Chondrocyte (in vitro differentiated cells): Measurements from ENCODE around the gene ECHDC3. TPM values are rescaled to one million over a fixed set of nuclear protein-coding genes. Genes with fewer than 3 reads are reported as not detected.

Source experiments
- DNase-seq: peaks from one replicate; pipeline ENCODE4 v3.0.0; 2021; ENCODE audit warnings: mixed read lengths, low spot score
- H3K27ac Mint-ChIP-seq: one replicate; pipeline ENCODE4 v1.8.0; 2021; ENCODE audit warnings: mild to moderate bottlenecking, moderate library complexity, mixed read lengths; ENCODE audit not compliant: unreplicated experiment
- H3K27me3 Mint-ChIP-seq: 2 replicates; pipeline ENCODE4 v1.8.0; 2021; ENCODE audit warnings: low read depth, mixed read lengths
- H3K36me3 Mint-ChIP-seq: 2 replicates; pipeline ENCODE4 v1.8.0; 2021; ENCODE audit warnings: low read depth, mixed read lengths
- H3K4me1 Mint-ChIP-seq: 2 replicates; pipeline ENCODE4 v1.8.0; 2021; ENCODE audit warnings: low read depth, mild to moderate bottlenecking, mixed read lengths
- H3K4me3 Mint-ChIP-seq: one replicate; pipeline ENCODE4 v1.8.0; 2021; ENCODE audit warnings: mild to moderate bottlenecking, moderate library complexity, mixed read lengths; ENCODE audit not compliant: unreplicated experiment
- H3K9me3 Mint-ChIP-seq: 2 replicates; pipeline ENCODE4 v1.8.0; 2021; ENCODE audit warnings: low read depth, mixed read lengths
- total RNA-seq: library from RNA; stranded (reverse); gene quantifications from 3 replicates; pipeline ENCODE4 v1.2.1, GENCODE V29; 2021
- TF ChIP-seq, protein P1 (sequence below): fragments of 200-600 bp; sonication (generic); IDR thresholded peaks from 2 replicates; pipeline ENCODE4 v1.5.0; 2021; ENCODE audit warnings: antibody characterized with exemption, mild to moderate bottlenecking, moderate library complexity

The ECHDC3 gene
- total RNA-seq, 1 donor from 2014 or later = 5.7 TPM

DNA sequence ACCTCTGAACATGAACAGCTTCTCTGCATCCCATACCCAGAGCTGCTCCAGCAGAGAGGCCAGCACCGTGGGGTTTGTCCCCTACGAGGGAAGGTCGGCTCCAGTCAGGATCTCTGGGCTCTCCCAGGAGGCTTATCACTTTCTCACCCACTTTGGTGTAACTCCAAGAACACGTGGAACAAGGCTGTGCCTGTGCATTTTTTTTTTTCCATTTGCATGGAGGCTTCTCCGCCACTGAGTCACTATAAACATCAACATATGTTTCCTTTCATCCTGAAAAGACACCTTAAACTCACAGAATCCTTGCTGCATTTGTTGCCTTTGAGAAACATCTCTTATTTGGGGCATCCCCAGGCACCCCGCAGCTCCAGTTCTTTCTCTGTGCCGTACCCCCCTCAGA lies 29.4 kb upstream of the ECHDC3 start:
- DNase-seq = no peak
- Mint-ChIP-seq H3K36me3 (peaks cover 1% of the 10 kb centered on the region), H3K27ac (no peak overlapping the region), H3K27me3 (peaks cover 12% of the 10 kb centered on the region), H3K4me1 (peaks cover 9% of the 10 kb centered on the region), H3K9me3 (peaks cover 8% of the 10 kb centered on the region), H3K4me3 (no peak overlapping the region)
- TF ChIP-seq, protein P1, sequence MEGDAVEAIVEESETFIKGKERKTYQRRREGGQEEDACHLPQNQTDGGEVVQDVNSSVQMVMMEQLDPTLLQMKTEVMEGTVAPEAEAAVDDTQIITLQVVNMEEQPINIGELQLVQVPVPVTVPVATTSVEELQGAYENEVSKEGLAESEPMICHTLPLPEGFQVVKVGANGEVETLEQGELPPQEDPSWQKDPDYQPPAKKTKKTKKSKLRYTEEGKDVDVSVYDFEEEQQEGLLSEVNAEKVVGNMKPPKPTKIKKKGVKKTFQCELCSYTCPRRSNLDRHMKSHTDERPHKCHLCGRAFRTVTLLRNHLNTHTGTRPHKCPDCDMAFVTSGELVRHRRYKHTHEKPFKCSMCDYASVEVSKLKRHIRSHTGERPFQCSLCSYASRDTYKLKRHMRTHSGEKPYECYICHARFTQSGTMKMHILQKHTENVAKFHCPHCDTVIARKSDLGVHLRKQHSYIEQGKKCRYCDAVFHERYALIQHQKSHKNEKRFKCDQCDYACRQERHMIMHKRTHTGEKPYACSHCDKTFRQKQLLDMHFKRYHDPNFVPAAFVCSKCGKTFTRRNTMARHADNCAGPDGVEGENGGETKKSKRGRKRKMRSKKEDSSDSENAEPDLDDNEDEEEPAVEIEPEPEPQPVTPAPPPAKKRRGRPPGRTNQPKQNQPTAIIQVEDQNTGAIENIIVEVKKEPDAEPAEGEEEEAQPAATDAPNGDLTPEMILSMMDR = no peak

DNA sequence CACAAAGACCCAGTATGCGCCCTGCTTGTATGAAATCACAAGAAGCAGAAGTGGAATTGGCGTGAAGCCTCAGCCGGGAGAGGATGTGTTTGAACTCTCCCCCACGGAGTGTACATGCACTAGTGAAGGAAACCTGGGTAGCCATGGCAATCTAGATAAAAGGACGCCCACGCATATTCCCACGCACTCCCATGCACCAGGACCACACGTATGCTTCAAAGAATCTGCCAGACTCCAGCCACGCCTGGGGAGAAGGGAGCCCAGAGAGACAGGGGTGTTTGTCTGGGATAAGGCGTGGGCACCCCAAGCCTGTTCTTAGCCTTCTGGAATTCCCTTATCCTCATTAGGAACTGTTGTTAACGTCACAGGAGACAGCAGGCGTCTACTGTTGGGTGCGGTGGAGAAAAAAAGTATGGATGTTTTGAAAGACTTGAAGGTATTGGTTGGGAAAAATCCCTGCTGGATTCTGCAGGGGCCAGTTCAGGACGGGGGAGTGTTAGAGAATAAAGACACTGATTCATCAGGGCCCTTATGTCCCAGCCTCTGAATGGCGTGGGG lies 28.9 kb upstream of the ECHDC3 start:
- no peak overlapping the region for H3K4me3 Mint-ChIP-seq
- TF ChIP-seq, protein P1 = no peak
- H3K9me3 Mint-ChIP-seq = peaks cover 8% of the 10 kb centered on the region
- H3K27me3 Mint-ChIP-seq = peaks cover 12% of the 10 kb centered on the region
- H3K27ac Mint-ChIP-seq = no peak overlapping the region
- peaks cover 9% of the 10 kb centered on the region for H3K4me1 Mint-ChIP-seq
- DNase-seq = no peak
- H3K36me3 Mint-ChIP-seq = peaks cover 1% of the 10 kb centered on the region

DNA sequence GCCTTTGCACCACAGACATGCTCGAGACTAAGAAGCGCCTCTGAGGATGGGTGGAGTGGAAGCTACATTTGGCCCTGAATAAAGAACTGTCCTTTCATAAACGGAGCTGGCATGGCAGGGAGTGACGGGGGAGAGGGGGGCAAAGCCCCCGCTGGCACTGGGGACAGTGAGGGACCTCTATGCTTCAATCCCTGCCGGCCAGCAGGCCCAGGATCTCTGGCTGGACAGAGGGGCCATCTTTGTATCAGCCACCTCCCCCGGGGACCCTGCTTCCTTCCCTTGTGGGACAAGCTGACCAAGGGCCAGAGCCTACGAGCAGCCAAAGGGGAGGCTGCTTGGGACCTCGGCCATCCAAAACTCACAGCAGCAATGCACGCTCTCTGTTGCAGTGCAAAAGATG lies 28.2 kb upstream of the ECHDC3 start:
- Mint-ChIP-seq H3K27ac (no peak overlapping the region), H3K9me3 (peaks cover 8% of the 10 kb centered on the region), H3K36me3 (peaks cover 1% of the 10 kb centered on the region), H3K4me3 (no peak overlapping the region), H3K4me1 (peaks cover 9% of the 10 kb centered on the region), H3K27me3 (peaks cover 12% of the 10 kb centered on the region)
- TF ChIP-seq, protein P1 = no peak
- no peak for DNase-seq

DNA sequence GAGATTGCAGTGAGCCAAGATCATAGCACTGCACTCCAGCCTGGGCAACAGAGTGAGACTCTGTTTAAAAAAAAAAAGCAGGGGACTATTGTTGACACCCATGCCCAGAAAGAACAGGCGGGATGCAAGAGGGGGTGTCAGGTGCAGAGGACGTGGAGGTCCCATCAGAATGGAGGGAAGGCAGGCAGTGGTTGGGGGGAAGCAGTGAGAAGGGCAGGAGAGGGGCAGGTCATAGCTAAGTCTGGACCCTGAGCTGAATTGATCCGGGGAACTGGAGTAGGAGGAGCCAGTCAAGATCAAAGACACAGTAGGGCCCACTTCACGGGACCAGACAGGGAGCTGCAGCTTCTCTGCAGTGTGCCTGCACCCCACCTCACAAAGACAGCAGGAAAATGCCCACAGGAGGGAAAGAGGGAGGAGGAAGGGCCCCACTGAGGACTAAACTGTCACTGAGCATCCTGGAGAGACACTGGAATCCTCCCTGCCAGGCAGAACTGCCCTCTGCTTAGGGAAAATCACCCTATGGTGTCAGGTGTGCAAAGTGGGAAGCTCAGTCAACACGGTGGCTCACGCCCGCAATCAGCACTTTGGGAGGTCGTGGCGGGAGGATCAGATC lies 27.3 kb upstream of the ECHDC3 start:
- Mint-ChIP-seq H3K27ac (no peak overlapping the region), H3K4me1 (peaks cover 9% of the 10 kb centered on the region), H3K27me3 (peaks cover 12% of the 10 kb centered on the region), H3K36me3 (peaks cover 1% of the 10 kb centered on the region), H3K4me3 (no peak overlapping the region), H3K9me3 (peaks cover 8% of the 10 kb centered on the region)
- no peak for DNase-seq
- TF ChIP-seq, protein P1 = no peak

DNA sequence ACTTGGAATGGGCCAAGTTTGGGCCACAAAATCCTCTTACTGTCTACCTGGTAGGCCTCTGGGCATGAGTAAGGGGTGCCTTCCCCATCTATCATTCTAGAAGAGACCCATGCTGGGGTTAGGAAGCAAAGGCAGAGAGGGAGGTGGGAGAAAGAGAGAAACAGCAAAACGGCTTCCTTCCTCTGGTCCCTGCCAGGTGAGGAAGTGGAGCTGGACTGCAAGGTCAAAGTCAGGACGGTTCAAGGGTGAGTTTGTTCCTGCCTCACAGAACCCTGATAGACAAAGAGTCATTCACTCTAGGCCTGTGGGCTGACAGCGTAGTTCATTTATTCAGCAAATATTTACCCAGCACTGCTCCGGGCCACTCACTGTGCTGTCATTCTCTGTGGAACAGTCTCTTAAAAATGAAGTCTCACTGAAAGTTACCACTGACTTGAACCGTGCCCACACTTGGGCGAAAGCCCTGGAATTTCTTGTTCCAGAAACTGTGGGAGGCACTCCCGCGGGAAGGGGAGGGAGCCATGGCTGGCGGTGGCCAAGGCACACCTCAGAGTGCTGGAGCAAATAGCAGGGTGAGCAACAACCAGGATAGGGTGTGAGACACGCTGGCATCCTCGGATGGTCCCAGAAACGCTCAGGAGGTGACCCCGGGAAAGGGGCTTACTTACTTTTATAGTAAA lies 26.2 kb upstream of the ECHDC3 start:
- Mint-ChIP-seq H3K9me3 (peaks cover 8% of the 10 kb centered on the region), H3K27ac (no peak overlapping the region), H3K36me3 (peaks cover 1% of the 10 kb centered on the region), H3K27me3 (peaks cover 12% of the 10 kb centered on the region), H3K4me3 (no peak overlapping the region), H3K4me1 (peaks cover 9% of the 10 kb centered on the region)
- no peak for DNase-seq
- TF ChIP-seq, protein P1 = no peak
